MM.1S (cell line): ENCODE data around the gene OAS2.

Experiments used
- CTCF ChIP-seq: fragments of 300-600 bp; sonication (generic); IDR thresholded peaks from 2 replicates; pipeline ENCODE4 v1.5.1; 2016; ENCODE audit warnings: antibody characterized with exemption, low read length, mixed read lengths
- EZH2phosphoT487 ChIP-seq: fragments of 300-600 bp; sonication (generic); IDR thresholded peaks from 2 replicates; pipeline ENCODE4 v1.6.1; 2018; ENCODE audit warnings: antibody characterized with exemption, low read length

- no peak for TF ChIP-seq CTCF
- TF ChIP-seq EZH2phosphoT487: no peak
These were observed 45.7 kb upstream of the OAS2 start for GRCh38 chr12:112932485-112933128.
